ENCODE results near the gene LSG1.

LSG1 gene

GRCh38 chr3:194685065-194685717 is 13.2 kb upstream of the LSG1 start:
- Histone ChIP-seq H3K27ac (no peak overlapping the region), H3K4me3 (peak overlapping the region; percentile 85), H3K36me3 (ENCODE audit: insufficient read depth, low read length) (peaks cover 5% of the 10 kb centered on the region), H3K9me3 (ENCODE audit: low read depth, low read length) (no peaks in the 10 kb centered on the region), H3K9ac (ENCODE audit: insufficient read length) (no peak overlapping the region)
- TF ChIP-seq EZH2 (IDR thresholded peaks at IDR 0.05) (no peak), FOXP2 (optimal IDR thresholded peaks at IDR 0.05; ENCODE audit: control extremely low read depth, extremely low read length, insufficient read depth) (no peak), POLR2AphosphoS5 (IDR thresholded peaks at IDR 0.05; ENCODE audit: borderline replicate concordance, low read depth, low read length) (no peak)
- no peak for DNase-seq (ENCODE audit: low read depth, low spot score)

- no peak overlapping the region for H3K9ac ChIP-seq (ENCODE audit: insufficient read length)
- peaks cover under 1% of the 10 kb centered on the region for H3K36me3 ChIP-seq (ENCODE audit: insufficient read depth, low read length)
- H3K27ac ChIP-seq: no peak overlapping the region
- H3K4me3 ChIP-seq: no peak overlapping the region
- H3K9me3 ChIP-seq (ENCODE audit: low read depth, low read length): no peaks in the 10 kb centered on the region
- TF ChIP-seq EZH2 (IDR thresholded peaks at IDR 0.05) (no peak), POLR2AphosphoS5 (IDR thresholded peaks at IDR 0.05; ENCODE audit: borderline replicate concordance, low read depth, low read length) (no peak), FOXP2 (optimal IDR thresholded peaks at IDR 0.05; ENCODE audit: control extremely low read depth, extremely low read length, insufficient read depth) (no peak)
- DNase-seq (ENCODE audit: low read depth, low spot score): no peak
These were observed 11.4 kb upstream of the LSG1 start for GRCh38 chr3:194683380-194683779.

GRCh38 chr3:194682694-194683310 is 10.8 kb upstream of the LSG1 start:
- DNase-seq (ENCODE audit: low read depth, low spot score): peak; percentile 67
- Histone ChIP-seq H3K9me3 (ENCODE audit: low read depth, low read length) (no peaks in the 10 kb centered on the region), H3K36me3 (ENCODE audit: insufficient read depth, low read length) (no peaks in the 10 kb centered on the region; the same call in 1 of the 2 replicates), H3K4me3 (no peak overlapping the region), H3K9ac (ENCODE audit: insufficient read length) (no peak overlapping the region), H3K27ac (no peak overlapping the region)
- TF ChIP-seq EZH2 (IDR thresholded peaks at IDR 0.05) (no peak), POLR2AphosphoS5 (IDR thresholded peaks at IDR 0.05; ENCODE audit: borderline replicate concordance, low read depth, low read length) (no peak), FOXP2 (optimal IDR thresholded peaks at IDR 0.05; ENCODE audit: control extremely low read depth, extremely low read length, insufficient read depth) (no peak)

- Histone ChIP-seq H3K27ac (no peak overlapping the region), H3K9me3 (ENCODE audit: low read depth, low read length) (no peaks in the 10 kb centered on the region)
These were observed 10.2 kb upstream of the LSG1 start for GRCh38 chr3:194682189-194682693.

GRCh38 chr3:194680888-194681615 is 9.1 kb upstream of the LSG1 start:
- DNase-seq (ENCODE audit: low read depth, low spot score): no peak
- no peak overlapping the region for H3K27ac ChIP-seq
- no peaks in the 10 kb centered on the region for H3K36me3 ChIP-seq (ENCODE audit: insufficient read depth, low read length)
- H3K4me3 ChIP-seq: no peak overlapping the region
- H3K9me3 ChIP-seq (ENCODE audit: low read depth, low read length): no peaks in the 10 kb centered on the region
- TF ChIP-seq POLR2AphosphoS5 (IDR thresholded peaks at IDR 0.05; ENCODE audit: borderline replicate concordance, low read depth, low read length) (no peak), EZH2 (IDR thresholded peaks at IDR 0.05) (no peak), FOXP2 (optimal IDR thresholded peaks at IDR 0.05; ENCODE audit: control extremely low read depth, extremely low read length, insufficient read depth) (no peak)
- H3K9ac ChIP-seq (ENCODE audit: insufficient read length): no peak overlapping the region

More at GRCh38 chr3:194682189-194682693, 10.2 kb upstream of the LSG1 start:
- Histone ChIP-seq H3K4me3 (no peak overlapping the region), H3K36me3 (ENCODE audit: insufficient read depth, low read length) (no peaks in the 10 kb centered on the region; the same call in 1 of the 2 replicates), H3K9ac (ENCODE audit: insufficient read length) (peak overlapping the region; percentile 3)
- no peak for DNase-seq (ENCODE audit: low read depth, low spot score)
- TF ChIP-seq FOXP2 (optimal IDR thresholded peaks at IDR 0.05; ENCODE audit: control extremely low read depth, extremely low read length, insufficient read depth) (no peak), POLR2AphosphoS5 (IDR thresholded peaks at IDR 0.05; ENCODE audit: borderline replicate concordance, low read depth, low read length) (no peak), EZH2 (IDR thresholded peaks at IDR 0.05) (no peak)

GRCh38 chr3:194676471-194676870 is 4.5 kb upstream of the LSG1 start:
- Histone ChIP-seq H3K36me3 (ENCODE audit: insufficient read depth, low read length) (no peaks in the 10 kb centered on the region), H3K27ac (no peak overlapping the region), H3K9ac (ENCODE audit: insufficient read length) (no peak overlapping the region), H3K4me3 (no peak overlapping the region), H3K9me3 (ENCODE audit: low read depth, low read length) (no peaks in the 10 kb centered on the region)
- TF ChIP-seq EZH2 (IDR thresholded peaks at IDR 0.05): no peak
- TF ChIP-seq FOXP2 (optimal IDR thresholded peaks at IDR 0.05; ENCODE audit: control extremely low read depth, extremely low read length, insufficient read depth): no peak
- no peak for TF ChIP-seq POLR2AphosphoS5 (IDR thresholded peaks at IDR 0.05; ENCODE audit: borderline replicate concordance, low read depth, low read length)
- DNase-seq (ENCODE audit: low read depth, low spot score): no peak

- TF ChIP-seq EZH2 (IDR thresholded peaks at IDR 0.05): no peak
- no peak for TF ChIP-seq POLR2AphosphoS5 (IDR thresholded peaks at IDR 0.05; ENCODE audit: borderline replicate concordance, low read depth, low read length)
- no peak for TF ChIP-seq FOXP2 (optimal IDR thresholded peaks at IDR 0.05; ENCODE audit: control extremely low read depth, extremely low read length, insufficient read depth)
- H3K9me3 ChIP-seq (ENCODE audit: low read depth, low read length): no peaks in the 10 kb centered on the region
These were observed 3.7 kb upstream of the LSG1 start for GRCh38 chr3:194675680-194676079.

GRCh38 chr3:194675081-194675640 is 3.2 kb upstream of the LSG1 start:
- TF ChIP-seq POLR2AphosphoS5 (IDR thresholded peaks at IDR 0.05; ENCODE audit: borderline replicate concordance, low read depth, low read length) (no peak), EZH2 (IDR thresholded peaks at IDR 0.05) (no peak), FOXP2 (optimal IDR thresholded peaks at IDR 0.05; ENCODE audit: control extremely low read depth, extremely low read length, insufficient read depth) (no peak)

More at GRCh38 chr3:194675680-194676079, 3.7 kb upstream of the LSG1 start:
- Histone ChIP-seq H3K9ac (ENCODE audit: insufficient read length) (no peak overlapping the region), H3K27ac (no peak overlapping the region), H3K36me3 (ENCODE audit: insufficient read depth, low read length) (no peaks in the 10 kb centered on the region), H3K4me3 (no peak overlapping the region)
- DNase-seq (ENCODE audit: low read depth, low spot score): no peak

More at GRCh38 chr3:194675081-194675640, 3.2 kb upstream of the LSG1 start:
- Histone ChIP-seq H3K27ac (no peak overlapping the region), H3K36me3 (ENCODE audit: insufficient read depth, low read length) (no peaks in the 10 kb centered on the region), H3K9me3 (ENCODE audit: low read depth, low read length) (no peaks in the 10 kb centered on the region), H3K9ac (ENCODE audit: insufficient read length) (no peak overlapping the region), H3K4me3 (no peak overlapping the region)
- DNase-seq (ENCODE audit: low read depth, low spot score): no peak
